Gastrocnemius medialis (tissue), 4 donors: ENCODE results near the gene SCN7A. TPM values are rescaled to one million over a fixed set of nuclear protein-coding genes. Genes with fewer than 3 reads are reported as not detected.

Experiments
- ATAC-seq, 2 donors: fragments of 150-250 bp; one replicate each; pipeline ENCODE4 v1.9.1; 2016
- DNase-seq, 2 donors: peaks; one replicate each; pipeline ENCODE4 v3.0.0-alpha.2; 2019
- H3K27ac ChIP-seq, 4 donors: fragments of 200-600 bp; sonication (generic); 1 replicate in 1 of 4; 2 replicates in 3 of 4; pipeline ENCODE4 v1.5.1; 2016 to 2018; ENCODE audit warnings: mild to moderate bottlenecking in 2 of 4, moderate library complexity in 1 of 4
- H3K27me3 ChIP-seq, 3 donors: fragments of 200-600 bp; sonication (generic) in 2 of 3; 1 replicate in 1 of 3; 2 replicates in 2 of 3; pipeline versions ENCODE4 v1.5.1 to v1.6.0; 2016 to 2019; ENCODE audit warnings: mild to moderate bottlenecking in 1 of 3, moderate library complexity in 1 of 3
- H3K36me3 ChIP-seq, 2 donors: fragments of 200-600 bp; sonication (generic) in 1 of 2; one replicate each; pipeline ENCODE4 v1.5.1; 2017 to 2018
- H3K4me1 ChIP-seq, 2 donors: fragments of 200-600 bp; sonication (generic) in 1 of 2; one replicate each; pipeline ENCODE4 v1.5.1; 2016 to 2017; ENCODE audit warnings: mild to moderate bottlenecking in 2 of 2
- H3K4me3 ChIP-seq, 4 donors: fragments of 200-600 bp; sonication (generic) in 3 of 4; 1 replicate in 1 of 4; 2 replicates in 3 of 4; pipeline ENCODE4 v1.5.1; 2016 to 2019; ENCODE audit warnings: mild to moderate bottlenecking in 2 of 4
- H3K9me3 ChIP-seq, 3 donors: fragments of 200-600 bp; sonication (generic) in 2 of 3; 1 replicate in 1 of 3; 2 replicates in 2 of 3; pipeline ENCODE4 v1.5.1; 2016 to 2019
- POLR2A ChIP-seq, 2 donors: fragments of 450-650 bp; IDR thresholded peaks; one replicate each; pipeline ENCODE4 v1.6.1; 2017; ENCODE audit warnings: antibody characterized with exemption in 2 of 2, mild to moderate bottlenecking in 2 of 2, moderate library complexity in 2 of 2
- in situ Hi-C, 4 donors: fragments of 200-750 bp; cut with MboI; loops; one replicate each; pipeline versions ENCODE4 v1.15.0 to v1.8.0; 2017; ENCODE audit warnings: low sequenced_read_pairs in 4 of 4
- intact Hi-C: fragments of 100-400 bp; cut with DNase I; formaldehyde crosslinking; loops from one replicate; pipeline ENCODE4 v1.15.1; 2023; ENCODE audit warnings: low total_unique reads
- total RNA-seq, 4 donors: library from RNA; depleted of rRNA; stranded (reverse); fragments of >200 nt; gene quantifications; one replicate each; pipeline versions ENCODE4 v1.1.0 to v1.2.3, GENCODE V29; 2016
- TF ChIP-seq, protein P1 (sequence below), 5 experiments: fragments of 450-650 bp in 3 of 5; fragments of 200-600 bp in 2 of 5; sonication (generic) in 2 of 5; IDR thresholded peaks in 4 of 5; conservative IDR thresholded peaks in 1 of 5; 1 replicate in 4 of 5; 2 replicates in 1 of 5; pipeline ENCODE4 v1.5.1; 2016 to 2019; ENCODE audit warnings: antibody characterized with exemption in 5 of 5, mild to moderate bottlenecking in 3 of 5, moderate library complexity in 3 of 5

Gene SCN7A
- total RNA-seq, 4 donors from 2014 or later: 2.5 to 16.5 (median 5.2) TPM

DNA sequence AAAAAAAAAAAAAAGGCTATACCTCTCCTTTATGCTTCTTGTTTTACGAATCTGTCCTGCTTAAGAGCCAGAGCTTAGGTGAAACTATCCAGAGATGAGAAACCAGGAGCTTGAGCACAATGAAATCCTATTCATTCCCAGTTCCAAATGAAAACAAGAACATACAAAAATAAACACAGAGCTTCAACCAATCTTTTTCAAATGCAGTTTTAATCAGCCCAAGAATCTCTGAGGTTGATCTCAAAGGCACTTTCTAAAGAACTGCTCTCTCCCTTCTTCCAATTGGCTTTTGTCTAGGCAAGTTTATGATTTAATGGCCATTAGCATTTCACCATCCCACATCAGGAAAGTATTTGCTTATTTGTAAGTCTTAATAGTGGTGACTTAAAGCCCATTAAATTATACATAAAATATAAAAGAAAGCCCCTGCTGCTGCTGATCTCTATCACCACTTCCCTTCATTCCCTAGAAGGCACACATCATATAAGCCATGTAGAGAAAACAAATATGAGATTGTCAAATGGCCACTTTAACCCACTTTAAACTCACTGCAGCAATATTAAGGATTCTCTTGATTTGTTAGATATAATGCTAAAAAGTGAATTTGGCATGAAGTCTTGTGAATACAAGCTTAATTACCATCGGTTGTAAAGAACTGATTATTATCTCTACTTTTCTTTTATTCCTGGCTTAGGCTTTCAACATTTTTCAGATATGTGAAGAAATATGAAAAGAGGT lies 89.0 kb downstream of the SCN7A start:
- in situ Hi-C loops: no loop called here
- intact Hi-C loops: no loop called here
- TF ChIP-seq, protein P1, sequence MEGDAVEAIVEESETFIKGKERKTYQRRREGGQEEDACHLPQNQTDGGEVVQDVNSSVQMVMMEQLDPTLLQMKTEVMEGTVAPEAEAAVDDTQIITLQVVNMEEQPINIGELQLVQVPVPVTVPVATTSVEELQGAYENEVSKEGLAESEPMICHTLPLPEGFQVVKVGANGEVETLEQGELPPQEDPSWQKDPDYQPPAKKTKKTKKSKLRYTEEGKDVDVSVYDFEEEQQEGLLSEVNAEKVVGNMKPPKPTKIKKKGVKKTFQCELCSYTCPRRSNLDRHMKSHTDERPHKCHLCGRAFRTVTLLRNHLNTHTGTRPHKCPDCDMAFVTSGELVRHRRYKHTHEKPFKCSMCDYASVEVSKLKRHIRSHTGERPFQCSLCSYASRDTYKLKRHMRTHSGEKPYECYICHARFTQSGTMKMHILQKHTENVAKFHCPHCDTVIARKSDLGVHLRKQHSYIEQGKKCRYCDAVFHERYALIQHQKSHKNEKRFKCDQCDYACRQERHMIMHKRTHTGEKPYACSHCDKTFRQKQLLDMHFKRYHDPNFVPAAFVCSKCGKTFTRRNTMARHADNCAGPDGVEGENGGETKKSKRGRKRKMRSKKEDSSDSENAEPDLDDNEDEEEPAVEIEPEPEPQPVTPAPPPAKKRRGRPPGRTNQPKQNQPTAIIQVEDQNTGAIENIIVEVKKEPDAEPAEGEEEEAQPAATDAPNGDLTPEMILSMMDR (IDR thresholded peaks at IDR 0.05 in 4 of 5, conservative IDR thresholded peaks at IDR 0.05 in 1 of 5): no peak
- no peak for TF ChIP-seq POLR2A (IDR thresholded peaks at IDR 0.05)
- Histone ChIP-seq H3K9me3 (no peaks in the 10 kb centered on the region), H3K4me3 (no peak overlapping the region), H3K36me3 (no peaks in the 10 kb centered on the region), H3K4me1 (no peaks in the 10 kb centered on the region), H3K27ac (no peak overlapping the region), H3K27me3 (no peaks in the 10 kb centered on the region)
- ATAC-seq: no peak
- DNase-seq: no peak

DNA sequence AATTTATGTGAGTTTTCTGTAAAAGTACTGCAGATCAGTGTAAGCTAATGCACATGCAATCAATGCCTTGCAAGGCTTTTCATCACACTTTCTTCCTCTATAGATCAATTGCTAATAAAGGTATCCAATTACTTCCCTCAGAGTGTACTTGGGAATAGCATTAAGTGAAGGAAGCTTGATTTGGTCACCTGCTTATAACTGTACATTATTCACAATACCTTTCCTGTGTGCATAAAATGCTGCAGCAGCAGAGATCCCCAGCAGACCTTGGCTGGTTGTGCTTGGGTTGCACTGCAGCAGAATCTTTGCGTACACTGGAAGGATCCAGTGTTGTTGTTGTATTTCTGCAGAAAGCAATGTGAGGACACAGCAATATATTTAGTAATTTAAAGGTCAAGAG lies 99.8 kb downstream of the SCN7A start:
- in situ Hi-C loops: no loop called here

DNA sequence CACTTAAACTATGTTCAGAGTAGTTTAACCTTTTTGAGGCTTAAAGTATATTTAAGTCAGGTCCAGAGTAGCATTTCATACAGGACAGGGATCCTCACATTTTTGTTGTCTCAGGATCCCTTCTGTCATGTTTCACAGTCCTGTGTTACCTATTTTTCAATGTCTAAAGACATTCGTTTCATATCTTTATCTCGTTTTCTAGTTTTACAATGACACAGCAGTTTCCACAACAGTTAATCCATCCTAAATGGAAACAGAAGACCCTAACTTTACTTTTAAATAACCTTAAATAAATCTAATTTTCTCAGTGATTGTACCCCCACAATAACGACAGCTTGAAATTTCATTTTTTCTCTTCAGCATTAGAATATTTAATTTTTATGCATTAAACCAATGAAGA lies 101.0 kb downstream of the SCN7A start:
- no peak for ATAC-seq
- DNase-seq: no peak
- no peaks in the 10 kb centered on the region for H3K36me3 ChIP-seq
- no peak for TF ChIP-seq POLR2A (IDR thresholded peaks at IDR 0.05)
- TF ChIP-seq, protein P1 (IDR thresholded peaks at IDR 0.05 in 4 of 5, conservative IDR thresholded peaks at IDR 0.05 in 1 of 5): no peak
- no peaks in the 10 kb centered on the region for H3K9me3 ChIP-seq
- intact Hi-C loops (no loop called here), in situ Hi-C loops (no loop called here)
- no peak overlapping the region for H3K4me3 ChIP-seq
- H3K27me3 ChIP-seq: no peaks in the 10 kb centered on the region
- no peak overlapping the region for H3K27ac ChIP-seq
- H3K4me1 ChIP-seq: no peaks in the 10 kb centered on the region

More for the DNA sequence above, 99.8 kb downstream of the SCN7A start:
- ATAC-seq (no peak), DNase-seq (no peak)
- TF ChIP-seq, protein P1 (IDR thresholded peaks at IDR 0.05 in 4 of 5, conservative IDR thresholded peaks at IDR 0.05 in 1 of 5): no peak
- TF ChIP-seq POLR2A (IDR thresholded peaks at IDR 0.05): no peak
- H3K4me3 ChIP-seq: no peak overlapping the region
- H3K9me3 ChIP-seq: no peaks in the 10 kb centered on the region
- H3K27ac ChIP-seq: no peak overlapping the region
- intact Hi-C loops: no loop called here
- no peaks in the 10 kb centered on the region for H3K36me3 ChIP-seq
- H3K27me3 ChIP-seq: no peaks in the 10 kb centered on the region
- H3K4me1 ChIP-seq: no peaks in the 10 kb centered on the region

DNA sequence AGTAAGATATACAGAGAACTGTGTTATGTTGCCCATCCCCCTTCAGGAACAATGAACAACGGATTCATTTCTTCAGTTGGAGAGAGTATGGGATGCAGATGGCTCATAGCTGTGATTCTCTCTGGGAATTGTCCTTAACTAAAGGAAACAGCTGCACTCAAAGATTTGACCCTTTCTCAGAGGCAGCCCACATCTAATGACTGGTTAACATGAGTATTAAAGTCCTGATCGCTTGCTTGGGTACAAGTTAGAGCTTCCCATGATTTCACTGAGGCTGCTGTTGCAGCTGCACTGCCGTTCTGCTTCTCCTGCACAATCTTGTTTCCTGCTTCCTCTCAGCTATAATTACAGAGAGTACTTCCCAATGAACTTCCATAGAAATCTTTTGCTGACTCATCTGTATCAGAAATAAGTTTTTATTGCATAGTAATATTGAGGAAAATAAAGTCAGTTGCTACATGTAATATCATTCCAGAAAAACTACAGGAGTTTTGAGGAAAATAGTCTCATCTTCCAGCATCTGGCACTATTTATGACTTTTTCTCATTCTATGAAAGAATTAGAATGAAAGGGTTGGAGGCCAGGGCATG lies 105.5 kb downstream of the SCN7A start:
- ATAC-seq (no peak), DNase-seq (no peak)
- H3K27ac ChIP-seq: no peak overlapping the region
- no peaks in the 10 kb centered on the region for H3K4me1 ChIP-seq
- H3K36me3 ChIP-seq: no peaks in the 10 kb centered on the region
- H3K9me3 ChIP-seq: no peaks in the 10 kb centered on the region
- H3K27me3 ChIP-seq: no peaks in the 10 kb centered on the region
- no peak overlapping the region for H3K4me3 ChIP-seq
- intact Hi-C loops: no loop called here
- in situ Hi-C loops: no loop called here
- TF ChIP-seq, protein P1 (IDR thresholded peaks at IDR 0.05 in 4 of 5, conservative IDR thresholded peaks at IDR 0.05 in 1 of 5): no peak
- TF ChIP-seq POLR2A (IDR thresholded peaks at IDR 0.05): no peak
